Fibroblast of lung (primary cell): ENCODE results near the gene ITPR2. TPM values are rescaled to one million over a fixed set of nuclear protein-coding genes. Genes with fewer than 3 reads are reported as not detected.
"Not testable (repeated sequence)": the region's sequence is repeated elsewhere in the genome, so short reads cannot be mapped to it uniquely, and the experiment has no call there.

Source experiments
- DNase-seq, 2 donors: peaks; one replicate each; pipeline versions ENCODE4 v3.0.0 to v3.0.0-alpha.2; 2010; ENCODE audit warnings: low read depth in 2 of 2
- H2AFZ ChIP-seq: 2 replicates; pipeline ENCODE4 v1.5.1; 2012; ENCODE audit warnings: low read length, control low read depth, inconsistent platforms
- H3K27ac ChIP-seq: 2 replicates; pipeline ENCODE4 v1.5.1; 2011; ENCODE audit warnings: low read length, control low read depth; ENCODE audit not compliant: insufficient read depth
- H3K27me3 ChIP-seq: 2 replicates; pipeline ENCODE4 v1.5.1; 2011; ENCODE audit warnings: mild to moderate bottlenecking, low read length; ENCODE audit not compliant: control insufficient read depth, insufficient read depth
- H3K36me3 ChIP-seq: 2 replicates; pipeline ENCODE4 v1.5.1; 2011; ENCODE audit warnings: low read length; ENCODE audit not compliant: control insufficient read depth, insufficient read depth
- H3K4me1 ChIP-seq: 2 replicates; pipeline ENCODE4 v1.5.1; 2011; ENCODE audit warnings: low read length; ENCODE audit not compliant: control insufficient read depth, insufficient read depth; ENCODE audit errors: extremely low read depth
- H3K4me2 ChIP-seq: 2 replicates; pipeline ENCODE4 v1.5.1; 2011; ENCODE audit warnings: low read length, control low read depth; ENCODE audit not compliant: insufficient read depth; ENCODE audit errors: extremely low read depth
- H3K4me3 ChIP-seq, 4 experiments: fragments of 200-600 bp in 1 of 4; sonication (generic) in 1 of 4; replicated peaks in 1 of 4; 2 replicates each; pipeline ENCODE4 v1.5.1; 2011 to 2016; ENCODE audit warnings: low read length in 4 of 4, low read depth in 3 of 4, mild to moderate bottlenecking in 3 of 4, control low read depth in 2 of 4, inconsistent platforms in 1 of 4, mixed read lengths in 1 of 4; ENCODE audit not compliant: insufficient read depth in 1 of 4; ENCODE audit errors: control extremely low read depth in 1 of 4
- H3K79me2 ChIP-seq: 2 replicates; pipeline ENCODE4 v1.5.1; 2012; ENCODE audit warnings: mild to moderate bottlenecking, low read length, inconsistent platforms; ENCODE audit not compliant: control insufficient read depth, insufficient read depth
- H3K9ac ChIP-seq: 2 replicates; pipeline ENCODE4 v1.5.1; 2011; ENCODE audit warnings: mild to moderate bottlenecking, low read length, control low read depth; ENCODE audit not compliant: insufficient read depth
- H3K9me3 ChIP-seq: 2 replicates; pipeline ENCODE4 v1.5.1; 2012; ENCODE audit warnings: low read depth, low read length; ENCODE audit not compliant: control insufficient read depth, insufficient read depth
- H4K20me1 ChIP-seq: 2 replicates; pipeline ENCODE4 v1.5.1; 2011; ENCODE audit warnings: low read length; ENCODE audit not compliant: control insufficient read depth, insufficient read depth; ENCODE audit errors: extremely low read depth
- EZH2 ChIP-seq: IDR thresholded peaks from 2 replicates; pipeline ENCODE4 v1.5.1; 2012; ENCODE audit warnings: low read length, control low read depth, mild to moderate bottlenecking; ENCODE audit errors: missing control alignments
- polyA plus RNA-seq, 2 donors: library from polyadenylated mRNA; depleted of rRNA in 1 of 2; stranded (reverse) in 1 of 2; unstranded in 1 of 2; fragments of >200 nt; gene quantifications; 2 replicates each; pipeline ENCODE4 v1.2.1, GENCODE V29; 2011 to 2012; ENCODE audit warnings: missing spikeins in 1 of 2
- total RNA-seq: library from RNA; depleted of rRNA; stranded (reverse); fragments of >200 nt; gene quantifications from 2 replicates; pipeline ENCODE4 v1.2.1, GENCODE V29; 2014
- TF ChIP-seq, protein P1 (sequence below), 2 donors: IDR thresholded peaks in 1 of 2; conservative IDR thresholded peaks in 1 of 2; 1 replicate in 1 of 2; 2 replicates in 1 of 2; pipeline ENCODE4 v1.5.1; 2011 to 2012; ENCODE audit warnings: low read length in 2 of 2, control low read depth in 1 of 2, inconsistent platforms in 1 of 2, low read depth in 1 of 2, mild to moderate bottlenecking in 1 of 2

Gene ITPR2
- total and polyA plus RNA-seq, 2 donors (not counting 1 experiment from before 2014, with no cell fraction given) = 5.1 to 24.6 TPM

DNA sequence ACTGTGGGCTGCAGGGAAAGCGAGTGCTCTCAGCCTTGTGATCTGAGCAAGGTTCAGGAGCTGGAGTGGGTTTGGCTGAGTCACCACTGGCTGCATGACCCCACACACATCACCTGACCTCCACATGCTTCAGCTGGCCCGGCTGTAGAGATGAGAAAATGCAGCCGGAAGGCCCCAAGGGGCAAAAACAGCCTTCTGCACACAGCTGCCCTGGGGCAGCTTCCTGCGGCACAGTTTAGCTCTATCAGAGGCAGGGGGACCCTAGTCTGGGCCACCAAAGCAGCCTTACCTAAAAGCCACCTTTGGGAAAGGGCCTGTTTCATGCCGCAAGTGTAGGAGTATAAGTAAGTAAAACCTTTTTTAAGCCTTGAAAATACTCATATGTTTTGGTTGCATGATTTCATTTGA, 514.3 kb downstream of the ITPR2 start:
- Histone ChIP-seq H3K4me2 (peak overlapping the region; percentile 37), H4K20me1 (no peaks in the 10 kb centered on the region), H3K27ac (peak overlapping the region; percentile 57), H3K36me3 (no peaks in the 10 kb centered on the region), H3K4me1 (peaks cover 9% of the 10 kb centered on the region), H3K4me3 (no peak overlapping the region), H3K27me3 (no peaks in the 10 kb centered on the region), H3K9me3 (no peaks in the 10 kb centered on the region), H3K79me2 (no peaks in the 10 kb centered on the region), H2AFZ (no peak overlapping the region), H3K9ac (no peak overlapping the region)
- peak; percentile 85 to 86 for DNase-seq
- TF ChIP-seq EZH2 = no peak
- TF ChIP-seq, protein P1, sequence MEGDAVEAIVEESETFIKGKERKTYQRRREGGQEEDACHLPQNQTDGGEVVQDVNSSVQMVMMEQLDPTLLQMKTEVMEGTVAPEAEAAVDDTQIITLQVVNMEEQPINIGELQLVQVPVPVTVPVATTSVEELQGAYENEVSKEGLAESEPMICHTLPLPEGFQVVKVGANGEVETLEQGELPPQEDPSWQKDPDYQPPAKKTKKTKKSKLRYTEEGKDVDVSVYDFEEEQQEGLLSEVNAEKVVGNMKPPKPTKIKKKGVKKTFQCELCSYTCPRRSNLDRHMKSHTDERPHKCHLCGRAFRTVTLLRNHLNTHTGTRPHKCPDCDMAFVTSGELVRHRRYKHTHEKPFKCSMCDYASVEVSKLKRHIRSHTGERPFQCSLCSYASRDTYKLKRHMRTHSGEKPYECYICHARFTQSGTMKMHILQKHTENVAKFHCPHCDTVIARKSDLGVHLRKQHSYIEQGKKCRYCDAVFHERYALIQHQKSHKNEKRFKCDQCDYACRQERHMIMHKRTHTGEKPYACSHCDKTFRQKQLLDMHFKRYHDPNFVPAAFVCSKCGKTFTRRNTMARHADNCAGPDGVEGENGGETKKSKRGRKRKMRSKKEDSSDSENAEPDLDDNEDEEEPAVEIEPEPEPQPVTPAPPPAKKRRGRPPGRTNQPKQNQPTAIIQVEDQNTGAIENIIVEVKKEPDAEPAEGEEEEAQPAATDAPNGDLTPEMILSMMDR (conservative IDR thresholded peaks at IDR 0.05 in 1 of 2, IDR thresholded peaks at IDR 0.05 in 1 of 2; ENCODE audit: low read depth in 1 of 2, low read length in 2 of 2) = no peak

DNA sequence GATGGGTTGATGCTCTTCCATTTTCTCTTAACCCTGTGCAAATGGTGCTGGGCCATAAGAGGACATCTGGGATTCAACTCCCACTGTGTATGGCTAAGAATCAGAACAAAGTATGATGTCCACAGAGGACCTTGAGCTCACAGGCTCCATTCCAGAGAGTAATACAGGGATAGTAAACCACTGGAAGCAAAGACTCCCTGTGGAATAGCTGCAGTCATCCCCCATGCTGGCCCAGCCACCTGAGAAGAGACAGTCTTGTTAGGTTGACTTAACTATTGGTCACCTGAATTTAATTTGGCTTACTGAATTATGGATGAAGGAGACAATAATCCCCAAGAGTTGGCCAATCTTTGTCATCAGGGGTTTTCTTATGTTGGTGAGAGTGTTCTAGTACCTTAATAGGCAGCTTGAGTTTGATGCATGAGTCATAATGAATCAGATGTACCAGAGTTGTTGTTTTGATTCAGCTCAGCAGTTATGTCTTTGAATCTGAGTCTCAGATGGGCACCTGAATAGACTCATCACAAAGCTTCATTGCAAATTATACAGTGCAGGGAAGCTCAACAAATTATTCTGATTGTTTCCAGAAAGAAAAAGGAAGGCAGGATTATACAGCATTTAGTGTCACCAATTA, 514.9 kb downstream of the ITPR2 start:
- Histone ChIP-seq H3K9me3 (no peaks in the 10 kb centered on the region), H3K27me3 (no peaks in the 10 kb centered on the region), H3K36me3 (no peaks in the 10 kb centered on the region), H3K4me1 (peaks cover 9% of the 10 kb centered on the region), H2AFZ (no peak overlapping the region), H3K9ac (no peak overlapping the region), H3K27ac (peak overlapping the region; percentile 57), H3K4me3 (no peak overlapping the region), H3K79me2 (no peaks in the 10 kb centered on the region), H3K4me2 (peak overlapping the region; percentile 37), H4K20me1 (no peaks in the 10 kb centered on the region)
- no peak for TF ChIP-seq EZH2
- TF ChIP-seq, protein P1 (conservative IDR thresholded peaks at IDR 0.05 in 1 of 2, IDR thresholded peaks at IDR 0.05 in 1 of 2; ENCODE audit: low read depth in 1 of 2, low read length in 2 of 2) = no peak
- DNase-seq = peak; percentile 73 to 83

DNA sequence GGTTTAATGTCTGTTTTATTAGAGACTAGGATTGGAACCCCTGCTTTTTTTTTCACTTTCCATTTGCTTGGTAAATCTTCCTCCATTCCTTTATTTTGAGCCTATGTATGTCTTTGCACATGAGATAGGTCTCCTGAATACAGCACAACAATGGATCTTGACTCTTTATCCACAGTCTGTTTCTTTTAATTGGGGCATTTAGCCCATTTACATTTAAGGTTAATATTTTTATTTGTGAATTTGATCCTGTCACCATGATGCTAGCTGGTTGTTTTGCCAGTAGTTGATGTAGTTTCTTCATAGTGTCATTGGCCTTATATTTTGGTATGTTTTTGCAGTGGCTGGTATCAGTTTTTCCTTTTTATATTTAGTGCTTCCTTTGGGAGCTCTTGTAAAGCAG, 518.9 kb downstream of the ITPR2 start:
- H3K4me1 ChIP-seq, H3K9me3 ChIP-seq, H3K27me3 ChIP-seq: not testable (repeated sequence)

DNA sequence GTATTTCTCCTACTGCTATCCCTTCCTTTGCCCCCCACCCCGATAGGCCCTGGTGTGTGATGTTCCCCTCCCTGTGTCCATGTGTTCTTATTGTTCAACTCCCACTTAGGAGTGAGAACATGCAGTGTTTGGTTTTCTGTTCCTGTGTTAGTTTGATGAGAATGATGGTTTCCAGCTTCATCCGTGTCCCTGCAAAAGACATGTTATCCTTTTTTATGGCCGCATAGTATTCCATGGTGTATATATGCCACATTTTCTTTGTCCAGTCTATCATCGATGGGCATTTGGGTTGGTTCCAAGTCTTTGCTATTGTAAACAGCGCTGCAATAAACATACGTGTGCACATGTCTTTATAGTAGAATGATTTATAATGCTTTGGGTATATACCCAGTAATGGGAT, 522.5 kb downstream of the ITPR2 start:
- not testable (repeated sequence) for DNase-seq, H3K36me3 ChIP-seq, H3K27ac ChIP-seq, H3K27me3 ChIP-seq, H2AFZ ChIP-seq, H3K4me1 ChIP-seq, H3K79me2 ChIP-seq, H3K9me3 ChIP-seq, H3K4me2 ChIP-seq, H3K4me3 ChIP-seq, H4K20me1 ChIP-seq, H3K9ac ChIP-seq

More for the DNA sequence above, 518.9 kb downstream of the ITPR2 start:
- not testable (repeated sequence) for H2AFZ ChIP-seq, H3K79me2 ChIP-seq, H3K27ac ChIP-seq, H3K36me3 ChIP-seq, H3K4me2 ChIP-seq, H3K9ac ChIP-seq, H3K4me3 ChIP-seq, DNase-seq, H4K20me1 ChIP-seq
